Naive thymus-derived CD4-positive, alpha-beta T cell (primary cell): ENCODE data around the gene BRSK2. TPM values are rescaled to one million over a fixed set of nuclear protein-coding genes. Genes with fewer than 3 reads are reported as not detected.

Experiments used
- ATAC-seq: fragments of 150-1000 bp; cut with Tn5 transposase; 2 replicates; pipeline ENCODE4 v1.10.0; 2021; ENCODE audit warnings: mild to moderate bottlenecking, moderate library complexity
- CTCF ChIA-PET: fragments of 350-600 bp; sonication (Branson Sonifier 250); formaldehyde crosslinking; loops from one replicate; lab custom pipeline; 2021; ENCODE audit warnings: antibody characterized with exemption; lab: Charles Lee
- POLR2A ChIA-PET: fragments of 350-600 bp; sonication (Branson Sonifier 250); formaldehyde crosslinking; loops from one replicate; lab custom pipeline; 2021; ENCODE audit warnings: antibody characterized with exemption, inconsistent platforms; lab: Charles Lee
- DNase-seq, 9 donors: peaks; one replicate each; pipeline versions ENCODE4 v3.0.0 to v3.0.0-alpha.2; 2020 to 2022; ENCODE audit warnings: mixed read lengths in 1 of 9
- H3K27ac ChIP-seq: one replicate; pipeline ENCODE4 v1.7.0; 2013; ENCODE audit warnings: mild to moderate bottlenecking, low read depth, low read length, moderate library complexity
- H3K27me3 ChIP-seq, 2 donors: one replicate each; pipeline ENCODE4 v1.7.0; 2013; ENCODE audit warnings: low read length in 2 of 2, mild to moderate bottlenecking in 2 of 2, moderate library complexity in 2 of 2; ENCODE audit not compliant: control insufficient read depth in 2 of 2, insufficient read depth in 2 of 2
- H3K36me3 ChIP-seq, 3 experiments: 1 replicate in 2 of 3; 2 replicates in 1 of 3; pipeline ENCODE4 v1.7.0; 2013; ENCODE audit warnings: low read length in 3 of 3, mild to moderate bottlenecking in 3 of 3, moderate library complexity in 1 of 3; ENCODE audit not compliant: insufficient read depth in 3 of 3, control insufficient read depth in 2 of 3
- H3K4me1 ChIP-seq, 2 donors: one replicate each; pipeline ENCODE4 v1.7.0; 2013; ENCODE audit warnings: low read length in 2 of 2, mild to moderate bottlenecking in 2 of 2, moderate library complexity in 1 of 2; ENCODE audit not compliant: control insufficient read depth in 2 of 2, insufficient read depth in 2 of 2
- H3K4me3 ChIP-seq: 2 replicates; pipeline ENCODE4 v1.7.0; 2013; ENCODE audit warnings: mild to moderate bottlenecking, low read length
- H3K9me3 ChIP-seq, 3 experiments: 1 replicate in 2 of 3; 2 replicates in 1 of 3; pipeline ENCODE4 v1.7.0; 2013; ENCODE audit warnings: low read length in 3 of 3; ENCODE audit not compliant: control insufficient read depth in 2 of 3
- H3K27ac Mint-ChIP-seq, 9 donors: one replicate each; pipeline ENCODE4 v1.8.0; 2020 to 2022; ENCODE audit warnings: mixed read lengths in 9 of 9, mild to moderate bottlenecking in 8 of 9, moderate library complexity in 5 of 9, inconsistent platforms in 2 of 9
- H3K27me3 Mint-ChIP-seq, 5 donors: one replicate each; pipeline ENCODE4 v1.8.0; 2021 to 2022; ENCODE audit warnings: mixed read lengths in 5 of 5, mild to moderate bottlenecking in 1 of 5
- H3K36me3 Mint-ChIP-seq, 5 donors: one replicate each; pipeline ENCODE4 v1.8.0; 2020 to 2022; ENCODE audit warnings: mixed read lengths in 5 of 5, mild to moderate bottlenecking in 3 of 5, inconsistent platforms in 1 of 5
- H3K4me1 Mint-ChIP-seq, 7 donors: one replicate each; pipeline ENCODE4 v1.8.0; 2020 to 2022; ENCODE audit warnings: mixed read lengths in 7 of 7, mild to moderate bottlenecking in 3 of 7, inconsistent platforms in 1 of 7
- H3K4me3 Mint-ChIP-seq, 10 donors: one replicate each; pipeline ENCODE4 v1.8.0; 2020 to 2022; ENCODE audit warnings: mild to moderate bottlenecking in 10 of 10, mixed read lengths in 10 of 10, moderate library complexity in 6 of 10, inconsistent platforms in 2 of 10
- H3K9me3 Mint-ChIP-seq, 11 donors: one replicate each; pipeline ENCODE4 v1.8.0; 2020 to 2022; ENCODE audit warnings: mixed read lengths in 11 of 11, mild to moderate bottlenecking in 4 of 11, inconsistent platforms in 1 of 11, moderate library complexity in 1 of 11
- intact Hi-C, 2 donors: fragments of 100-400 bp; cut with micrococcal nuclease; formaldehyde crosslinking; loops; one replicate each; pipeline ENCODE4 v1.15.1; 2023
- polyA plus RNA-seq, 2 donors: library from polyadenylated mRNA; unstranded; fragments of 300-500 nt; fragmentation: Illumina TruSeq; gene quantifications; one replicate each; pipeline ENCODE4 v1.2.3, GENCODE V29; 2021
- total RNA-seq, 6 experiments: library from RNA in 5 of 6; stranded (reverse) in 5 of 6; gene quantifications; 1 replicate in 5 of 6; 2 replicates in 1 of 6; pipeline ENCODE4 v1.2.3 and lab custom pipeline; 2021 to 2026

Gene BRSK2
- total and polyA plus RNA-seq, 7 experiments from 2014 or later, result 0.27 to 0.51 (median 0.30) TPM; not detected in 4

- intact Hi-C loops, result no loop called here
- no peak overlapping the region for H3K4me3 ChIP-seq
- ATAC-seq (no peak), DNase-seq (peak in 1 of 9 donors; percentile 5)
- CTCF ChIA-PET, result no interaction called here
- Mint-ChIP-seq H3K4me1 (no peaks in the 10 kb centered on the region), H3K27me3 (peaks cover 0 to 13% (median 0%) of the 10 kb centered on the region in 5 donors), H3K27ac (peak overlapping the region in 1 of 9 donors; percentile 77), H3K4me3 (no peak overlapping the region), H3K9me3 (peaks cover 0 to 30% (median 13%) of the 10 kb centered on the region in 11 donors), H3K36me3 (no peaks in the 10 kb centered on the region)
- no peaks in the 10 kb centered on the region for H3K4me1 ChIP-seq
- no peaks in the 10 kb centered on the region for H3K27me3 ChIP-seq
- no peaks in the 10 kb centered on the region for H3K36me3 ChIP-seq
- POLR2A ChIA-PET, result no interaction called here
- peaks cover 0 to 7% (median 0%) of the 10 kb centered on the region in 3 experiments for H3K9me3 ChIP-seq
- H3K27ac ChIP-seq, result no peak overlapping the region
Observed at GRCh38 chr11:1369371-1370005, 20.2 kb upstream of the BRSK2 start.

- CTCF ChIA-PET, result no interaction called here
Observed at GRCh38 chr11:1370186-1371025, 19.3 kb upstream of the BRSK2 start.

GRCh38 chr11:1371026-1371325, 18.8 kb upstream of the BRSK2 start:
- H3K4me3 ChIP-seq, result no peak overlapping the region
- CTCF ChIA-PET, result no interaction called here
- H3K27ac ChIP-seq, result no peak overlapping the region
- H3K4me1 ChIP-seq, result no peaks in the 10 kb centered on the region
- H3K36me3 ChIP-seq, result no peaks in the 10 kb centered on the region
- intact Hi-C loops, result no loop called here
- Mint-ChIP-seq H3K36me3 (no peaks in the 10 kb centered on the region), H3K27ac (no peak overlapping the region), H3K9me3 (peaks cover 0 to 16% (median 3%) of the 10 kb centered on the region in 11 donors), H3K4me1 (no peaks in the 10 kb centered on the region), H3K27me3 (peaks cover 0 to 8% (median 0%) of the 10 kb centered on the region in 5 donors), H3K4me3 (no peak overlapping the region)
- no peaks in the 10 kb centered on the region for H3K27me3 ChIP-seq
- DNase-seq (no peak), ATAC-seq (no peak)
- peaks cover 0 to 7% (median 0%) of the 10 kb centered on the region in 3 experiments for H3K9me3 ChIP-seq
- POLR2A ChIA-PET, result no interaction called here

More at GRCh38 chr11:1370186-1371025, 19.3 kb upstream of the BRSK2 start:
- ATAC-seq, result no peak
- Mint-ChIP-seq H3K27me3 (peaks cover 0 to 8% (median 0%) of the 10 kb centered on the region in 5 donors), H3K9me3 (peaks cover 0 to 21% (median 8%) of the 10 kb centered on the region in 11 donors), H3K36me3 (no peaks in the 10 kb centered on the region), H3K4me1 (no peaks in the 10 kb centered on the region), H3K4me3 (no peak overlapping the region), H3K27ac (no peak overlapping the region)
- POLR2A ChIA-PET, result no interaction called here
- Histone ChIP-seq H3K4me1 (no peaks in the 10 kb centered on the region), H3K27ac (no peak overlapping the region), H3K9me3 (peaks cover 0 to 7% (median 0%) of the 10 kb centered on the region in 3 experiments), H3K27me3 (no peaks in the 10 kb centered on the region), H3K4me3 (no peak overlapping the region), H3K36me3 (no peaks in the 10 kb centered on the region)
- peak in 1 of 9 donors; percentile 4 for DNase-seq
- intact Hi-C loops, result no loop called here

- Histone ChIP-seq H3K4me3 (no peak overlapping the region), H3K27me3 (no peaks in the 10 kb centered on the region), H3K36me3 (no peaks in the 10 kb centered on the region), H3K4me1 (no peaks in the 10 kb centered on the region), H3K27ac (no peak overlapping the region), H3K9me3 (peaks cover 0 to 7% (median 0%) of the 10 kb centered on the region in 3 experiments)
- peak in 1 of 9 donors; percentile 5 for DNase-seq
- ChIA-PET POLR2A (no interaction called here), CTCF (no interaction called here)
- intact Hi-C loops, result no loop called here
- ATAC-seq, result no peak
- H3K36me3 Mint-ChIP-seq, result no peaks in the 10 kb centered on the region
- H3K4me3 Mint-ChIP-seq, result no peak overlapping the region
- H3K27ac Mint-ChIP-seq, result no peak overlapping the region
- no peaks in the 10 kb centered on the region for H3K4me1 Mint-ChIP-seq
- peaks cover 0 to 12% (median 3%) of the 10 kb centered on the region in 11 donors for H3K9me3 Mint-ChIP-seq
- peaks cover 0 to 8% (median 0%) of the 10 kb centered on the region in 5 donors for H3K27me3 Mint-ChIP-seq
Observed at GRCh38 chr11:1371377-1371776, 18.4 kb upstream of the BRSK2 start.

GRCh38 chr11:1371836-1372465, 17.8 kb upstream of the BRSK2 start:
- Histone ChIP-seq H3K4me3 (no peak overlapping the region), H3K4me1 (no peaks in the 10 kb centered on the region), H3K9me3 (peaks cover 0 to 6% (median 0%) of the 10 kb centered on the region in 3 experiments), H3K36me3 (no peaks in the 10 kb centered on the region), H3K27me3 (no peaks in the 10 kb centered on the region), H3K27ac (no peak overlapping the region)
- ATAC-seq (no peak), DNase-seq (no peak)
- intact Hi-C loops, result no loop called here
- H3K4me3 Mint-ChIP-seq, result no peak overlapping the region
- H3K27me3 Mint-ChIP-seq, result peaks cover 0 to 8% (median 0%) of the 10 kb centered on the region in 5 donors
- ChIA-PET CTCF (no interaction called here), POLR2A (no interaction called here)
- H3K27ac Mint-ChIP-seq, result no peak overlapping the region
- H3K9me3 Mint-ChIP-seq, result peaks cover 0 to 7% (median under 1%) of the 10 kb centered on the region in 11 donors
- no peaks in the 10 kb centered on the region for H3K36me3 Mint-ChIP-seq
- H3K4me1 Mint-ChIP-seq, result no peaks in the 10 kb centered on the region

- H3K36me3 ChIP-seq, result no peaks in the 10 kb centered on the region
- peaks cover 0 to 8% (median 0%) of the 10 kb centered on the region in 5 donors for H3K27me3 Mint-ChIP-seq
- peaks cover 0 to 2% (median 0%) of the 10 kb centered on the region in 11 donors for H3K9me3 Mint-ChIP-seq
- POLR2A ChIA-PET, result interaction anchor here (0.5 to 0.6 kb wide), 2 partner anchors 47 to 62 kb away, joined by 4 read pairs; no protein-coding TSS in a partner anchor
- no peaks in the 10 kb centered on the region for H3K27me3 ChIP-seq
- no peaks in the 10 kb centered on the region for H3K36me3 Mint-ChIP-seq
- no peak overlapping the region for H3K27ac Mint-ChIP-seq
- no peak for DNase-seq
- peaks cover 0 to under 1% (median 0%) of the 10 kb centered on the region in 3 experiments for H3K9me3 ChIP-seq
- no peak overlapping the region for H3K4me3 ChIP-seq
- no peaks in the 10 kb centered on the region for H3K4me1 ChIP-seq
- H3K4me1 Mint-ChIP-seq, result no peaks in the 10 kb centered on the region
- CTCF ChIA-PET, result no interaction called here
- intact Hi-C loops, result no loop called here
- no peak overlapping the region for H3K27ac ChIP-seq
- ATAC-seq, result no peak
- no peak overlapping the region for H3K4me3 Mint-ChIP-seq
Observed at GRCh38 chr11:1372660-1373059, 17.1 kb upstream of the BRSK2 start.
